HG03060 (cell line): ENCODE measurements around the gene PNMA8B.
"Not testable (repeated sequence)": the region's sequence is repeated elsewhere in the genome, so short reads cannot be mapped to it uniquely, and the experiment has no call there.

Experiments used
- ATAC-seq: cut with Tn5 transposase; IDR thresholded peaks from one replicate; pipeline ENCODE4 v1.9.1; 2021; ENCODE audit warnings: low read depth, moderate number of reproducible peaks; ENCODE audit not compliant: unreplicated experiment

The PNMA8B gene

GRCh38 chr19:46514589-46515289, 19.1 kb upstream of the PNMA8B start:
- ATAC-seq = no peak

GRCh38 chr19:46513461-46514236, 18.0 kb upstream of the PNMA8B start:
- ATAC-seq = no peak

- ATAC-seq = no peak
Observed at GRCh38 chr19:46511237-46511636, 15.6 kb upstream of the PNMA8B start.

- ATAC-seq = no peak
Observed at GRCh38 chr19:46508206-46508605, 12.5 kb upstream of the PNMA8B start.

GRCh38 chr19:46503848-46504453, 8.3 kb upstream of the PNMA8B start:
- no peak for ATAC-seq

GRCh38 chr19:46502891-46503290, 7.2 kb upstream of the PNMA8B start:
- no peak for ATAC-seq

- ATAC-seq = no peak
Observed at GRCh38 chr19:46499692-46500091, 4.0 kb upstream of the PNMA8B start.

GRCh38 chr19:46497773-46498172, 2.1 kb upstream of the PNMA8B start:
- ATAC-seq = no peak

GRCh38 chr19:46496886-46497285, 1.2 kb upstream of the PNMA8B start:
- not testable (repeated sequence) for ATAC-seq

GRCh38 chr19:46496304-46496703, 637 bp upstream of the PNMA8B start:
- ATAC-seq = no peak

GRCh38 chr19:46494941-46495785, 504 bp downstream of the PNMA8B start:
- ATAC-seq = no peak

GRCh38 chr19:46494146-46494940, 1.3 kb downstream of the PNMA8B start:
- ATAC-seq = no peak

- ATAC-seq = no peak
Observed at GRCh38 chr19:46493236-46494145, 2.2 kb downstream of the PNMA8B start.

GRCh38 chr19:46492841-46493235, 2.8 kb downstream of the PNMA8B start:
- no peak for ATAC-seq

- no peak for ATAC-seq
Observed at GRCh38 chr19:46491975-46492682, 3.5 kb downstream of the PNMA8B start.

- ATAC-seq = no peak
Observed at GRCh38 chr19:46490774-46491173, 4.9 kb downstream of the PNMA8B start.

GRCh38 chr19:46489445-46490272, 6.0 kb downstream of the PNMA8B start:
- ATAC-seq = no peak
